K562 (cell line): ENCODE data around the gene LENG9. TPM values are rescaled to one million over a fixed set of nuclear protein-coding genes. Genes with fewer than 3 reads are reported as not detected.

Source experiments
- E2F3 ChIP-seq: fragments of 250-450 bp; sonication (Bioruptor Pico); IDR thresholded peaks from 2 replicates; pipeline ENCODE4 v1.4.0; 2020; ENCODE audit warnings: mild to moderate bottlenecking
- ILK ChIP-seq: fragments of 450-650 bp; IDR thresholded peaks from 2 replicates; pipeline ENCODE4 v1.6.1; 2016; ENCODE audit warnings: missing genetic modification characterization, low read depth, mild to moderate bottlenecking, missing compliant biosample characterization, moderate library complexity, borderline replicate concordance
- JUN ChIP-seq, 2 experiments: sonication (generic) in 1 of 2; formaldehyde crosslinking in 1 of 2; IDR thresholded peaks; 2 replicates each; pipeline versions ENCODE4 v1.6.1 to v1.8.0; 2012 to 2022; ENCODE audit warnings: borderline replicate concordance in 2 of 2, mild to moderate bottlenecking in 2 of 2, improper control_type of control experiment in 1 of 2, low read depth in 1 of 2, low read length in 1 of 2, missing genetic modification reagents in 1 of 2
- NONO ChIP-seq, 2 experiments: fragments of 200-400 bp in 1 of 2; fragments of 450-650 bp in 1 of 2; formaldehyde crosslinking in 1 of 2; IDR thresholded peaks; 2 replicates each; pipeline ENCODE4 v1.6.1; 2017; ENCODE audit warnings: low read depth in 2 of 2, mild to moderate bottlenecking in 2 of 2, moderate library complexity in 2 of 2, low read length in 1 of 2
- NR3C1 ChIP-seq: sonication (generic); formaldehyde crosslinking; IDR thresholded peaks from 2 replicates; pipeline ENCODE4 v1.8.1; 2022; ENCODE audit warnings: missing genetic modification reagents
- OTX1 ChIP-seq: fragments of 450-650 bp; formaldehyde crosslinking; IDR thresholded peaks from 2 replicates; pipeline ENCODE4 v1.4.0; 2022; ENCODE audit warnings: mild to moderate bottlenecking
- RREB1 ChIP-seq: fragments of 250-450 bp; sonication (Bioruptor Pico); IDR thresholded peaks from 2 replicates; pipeline ENCODE4 v1.4.0; 2020
- SMARCC2 ChIP-seq: fragments of 450-650 bp; IDR thresholded peaks from 2 replicates; pipeline ENCODE4 v1.6.1; 2017; ENCODE audit warnings: antibody characterized with exemption, moderate library complexity, mild to moderate bottlenecking, low read depth
- U2AF1 ChIP-seq: fragments of 200-400 bp; formaldehyde crosslinking; optimal IDR thresholded peaks from 2 replicates; pipeline ENCODE3; 2017; ENCODE audit warnings: mild to moderate bottlenecking, low read depth, low read length, moderate library complexity
- ZBTB33 ChIP-seq: sonication (generic); formaldehyde crosslinking; IDR thresholded peaks from 2 replicates; pipeline ENCODE4 v1.8.1; 2023; ENCODE audit warnings: mild to moderate bottlenecking, missing genetic modification reagents
- ZNF408 ChIP-seq: fragments of 250-450 bp; sonication (Bioruptor Pico); IDR thresholded peaks from 2 replicates; pipeline ENCODE4 v1.4.0; 2020; ENCODE audit warnings: low read depth, mild to moderate bottlenecking, moderate library complexity
- ZNF644 ChIP-seq: fragments of 200-800 bp; sonication (Bioruptor generic); IDR thresholded peaks from 2 replicates; pipeline ENCODE4 v1.6.1; 2016; ENCODE audit warnings: low read depth, missing genetic modification characterization, missing compliant biosample characterization
- polyA plus RNA-seq, 8 experiments: library from polyadenylated mRNA; depleted of rRNA in 4 of 8; stranded (reverse) in 5 of 8; unstranded in 3 of 8; fragments of >200 nt; fragmentation: Nextera tagmentation in 2 of 8; fragmentation: Illumina TruSeq in 1 of 8; extraction: Ambion mirVana in 2 of 8; extraction: Trizol in 1 of 8; gene quantifications; 2 replicates each; pipeline versions ENCODE4 v1.2.1 to v1.2.3, GENCODE V29; 2011 to 2014; ENCODE audit warnings: inconsistent platforms in 1 of 8, missing spikeins in 1 of 8
- total RNA-seq, 7 experiments: library from RNA; depleted of rRNA in 6 of 7; stranded (reverse); fragments of >200 nt in 6 of 7; fragmentation: Illumina TruSeq in 2 of 7; extraction: Trizol in 2 of 7; gene quantifications; 2 replicates each; pipeline versions ENCODE4 v1.2.1 to v1.2.3, GENCODE V29; 2011 to 2021; ENCODE audit warnings: low replicate concordance in 1 of 7
- TF ChIP-seq, protein P1 (sequence below): sonication (generic); formaldehyde crosslinking; IDR thresholded peaks from 2 replicates; pipeline ENCODE4 v1.8.0; 2022; ENCODE audit warnings: mild to moderate bottlenecking, missing genetic modification reagents

Gene LENG9
- total and polyA plus RNA-seq, 9 of the 15 experiments (the other 6 are each of a cell fraction or from before 2014, with no cell fraction given), result 0.06 to 0.64 (median 0.33) TPM; not detected in 1

DNA sequence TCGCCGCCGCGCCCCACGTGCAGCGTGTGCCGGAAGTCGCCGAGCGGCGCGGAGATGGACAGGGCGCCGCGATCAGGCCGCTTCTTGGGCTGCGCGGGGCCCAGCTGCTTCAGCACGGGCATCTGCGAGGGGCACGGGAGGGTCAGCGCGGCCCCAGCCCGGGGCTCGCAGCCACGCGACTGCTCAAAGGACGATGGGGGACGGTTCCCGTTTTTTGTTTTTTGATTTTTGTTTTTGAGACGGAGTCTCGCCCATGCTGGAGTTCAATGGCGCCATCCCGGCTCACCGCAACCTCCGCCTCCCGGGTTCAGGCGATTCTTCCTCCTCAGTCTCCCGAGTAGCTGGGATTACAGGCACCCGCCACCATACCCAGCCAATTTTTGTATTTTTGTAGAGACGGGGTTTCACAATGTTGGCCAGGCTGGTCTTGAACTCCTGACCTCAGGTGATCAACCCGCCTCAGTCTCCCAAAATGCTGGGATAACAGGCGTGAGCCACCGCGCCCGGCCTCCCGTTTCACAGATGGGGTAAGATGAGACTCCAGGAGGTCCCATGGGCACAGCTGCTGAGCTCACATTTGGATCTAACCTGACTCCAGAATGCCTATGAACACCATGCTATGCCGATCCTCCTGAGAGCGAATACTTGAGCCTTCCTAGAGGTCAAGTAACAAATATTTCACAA is 2.0 kb upstream of the LENG9 start (continued):
- TF ChIP-seq ILK, result no peak
- peak; percentile 83; the same call in 1 of the 2 replicates for TF ChIP-seq ZBTB33 (CRISPR knock-in tag)
- TF ChIP-seq OTX1, result no peak
- TF ChIP-seq ZNF644 (tag), result no peak
- TF ChIP-seq ZNF408, result no peak
- TF ChIP-seq E2F3 (CRISPR knock-in tag), result no peak
- TF ChIP-seq, protein P1, sequence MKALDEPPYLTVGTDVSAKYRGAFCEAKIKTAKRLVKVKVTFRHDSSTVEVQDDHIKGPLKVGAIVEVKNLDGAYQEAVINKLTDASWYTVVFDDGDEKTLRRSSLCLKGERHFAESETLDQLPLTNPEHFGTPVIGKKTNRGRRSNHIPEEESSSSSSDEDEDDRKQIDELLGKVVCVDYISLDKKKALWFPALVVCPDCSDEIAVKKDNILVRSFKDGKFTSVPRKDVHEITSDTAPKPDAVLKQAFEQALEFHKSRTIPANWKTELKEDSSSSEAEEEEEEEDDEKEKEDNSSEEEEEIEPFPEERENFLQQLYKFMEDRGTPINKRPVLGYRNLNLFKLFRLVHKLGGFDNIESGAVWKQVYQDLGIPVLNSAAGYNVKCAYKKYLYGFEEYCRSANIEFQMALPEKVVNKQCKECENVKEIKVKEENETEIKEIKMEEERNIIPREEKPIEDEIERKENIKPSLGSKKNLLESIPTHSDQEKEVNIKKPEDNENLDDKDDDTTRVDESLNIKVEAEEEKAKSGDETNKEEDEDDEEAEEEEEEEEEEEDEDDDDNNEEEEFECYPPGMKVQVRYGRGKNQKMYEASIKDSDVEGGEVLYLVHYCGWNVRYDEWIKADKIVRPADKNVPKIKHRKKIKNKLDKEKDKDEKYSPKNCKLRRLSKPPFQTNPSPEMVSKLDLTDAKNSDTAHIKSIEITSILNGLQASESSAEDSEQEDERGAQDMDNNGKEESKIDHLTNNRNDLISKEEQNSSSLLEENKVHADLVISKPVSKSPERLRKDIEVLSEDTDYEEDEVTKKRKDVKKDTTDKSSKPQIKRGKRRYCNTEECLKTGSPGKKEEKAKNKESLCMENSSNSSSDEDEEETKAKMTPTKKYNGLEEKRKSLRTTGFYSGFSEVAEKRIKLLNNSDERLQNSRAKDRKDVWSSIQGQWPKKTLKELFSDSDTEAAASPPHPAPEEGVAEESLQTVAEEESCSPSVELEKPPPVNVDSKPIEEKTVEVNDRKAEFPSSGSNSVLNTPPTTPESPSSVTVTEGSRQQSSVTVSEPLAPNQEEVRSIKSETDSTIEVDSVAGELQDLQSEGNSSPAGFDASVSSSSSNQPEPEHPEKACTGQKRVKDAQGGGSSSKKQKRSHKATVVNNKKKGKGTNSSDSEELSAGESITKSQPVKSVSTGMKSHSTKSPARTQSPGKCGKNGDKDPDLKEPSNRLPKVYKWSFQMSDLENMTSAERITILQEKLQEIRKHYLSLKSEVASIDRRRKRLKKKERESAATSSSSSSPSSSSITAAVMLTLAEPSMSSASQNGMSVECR, result 0 out of 2 replicates have a peak, but pooled peaks have one; percentile 3
- 0 out of 2 replicates have a peak, but pooled peaks have one; percentile 10 for TF ChIP-seq NR3C1 (CRISPR knock-in tag)
- TF ChIP-seq SMARCC2, result no peak
- TF ChIP-seq JUN (IDR thresholded peaks at IDR 0.05; ENCODE audit: borderline replicate concordance, low read depth, low read length), result no peak
- no peak for TF ChIP-seq JUN (CRISPR knock-in tag; IDR thresholded peaks at IDR 0.05; ENCODE audit: borderline replicate concordance)
- peak in 1 of 2 experiments; percentile 39; a peak in 1 of 4 replicates for TF ChIP-seq NONO (IDR thresholded peaks at IDR 0.05; ENCODE audit: low read depth in 2 of 2, low read length in 1 of 2)
- TF ChIP-seq RREB1 (CRISPR knock-in tag), result no peak
- peak; percentile 21 for TF ChIP-seq U2AF1
